GM12892 (cell line): ENCODE results near the gene GFI1B.

Experiments
- POLR2A ChIP-seq: IDR thresholded peaks from 2 replicates; pipeline ENCODE4 v1.6.1; 2011; ENCODE audit warnings: low read depth, low read length, control low read depth
- POLR2AphosphoS5 ChIP-seq: IDR thresholded peaks from 2 replicates; pipeline ENCODE4 v1.6.1; 2011; ENCODE audit warnings: low read depth, low read length, control low read depth
- TAF1 ChIP-seq: IDR thresholded peaks from 2 replicates; pipeline ENCODE4 v1.6.1; 2011; ENCODE audit warnings: low read depth, mild to moderate bottlenecking, control low read depth, low read length, borderline replicate concordance

- TF ChIP-seq POLR2AphosphoS5 (no peak), TAF1 (no peak), POLR2A (no peak)
Observed at GRCh38 chr9:132991351-132992300, 13.1 kb downstream of the GFI1B start.
